Measurements from ENCODE around the gene CHST8. TPM values are rescaled to one million over a fixed set of nuclear protein-coding genes. Genes with fewer than 3 reads are reported as not detected.
"Not testable (repeated sequence)": the region's sequence is repeated elsewhere in the genome, so short reads cannot be mapped to it uniquely, and the experiment has no call there.

CHST8 gene
- total RNA-seq, 1 experiment from 2014 or later, result not detected

DNA sequence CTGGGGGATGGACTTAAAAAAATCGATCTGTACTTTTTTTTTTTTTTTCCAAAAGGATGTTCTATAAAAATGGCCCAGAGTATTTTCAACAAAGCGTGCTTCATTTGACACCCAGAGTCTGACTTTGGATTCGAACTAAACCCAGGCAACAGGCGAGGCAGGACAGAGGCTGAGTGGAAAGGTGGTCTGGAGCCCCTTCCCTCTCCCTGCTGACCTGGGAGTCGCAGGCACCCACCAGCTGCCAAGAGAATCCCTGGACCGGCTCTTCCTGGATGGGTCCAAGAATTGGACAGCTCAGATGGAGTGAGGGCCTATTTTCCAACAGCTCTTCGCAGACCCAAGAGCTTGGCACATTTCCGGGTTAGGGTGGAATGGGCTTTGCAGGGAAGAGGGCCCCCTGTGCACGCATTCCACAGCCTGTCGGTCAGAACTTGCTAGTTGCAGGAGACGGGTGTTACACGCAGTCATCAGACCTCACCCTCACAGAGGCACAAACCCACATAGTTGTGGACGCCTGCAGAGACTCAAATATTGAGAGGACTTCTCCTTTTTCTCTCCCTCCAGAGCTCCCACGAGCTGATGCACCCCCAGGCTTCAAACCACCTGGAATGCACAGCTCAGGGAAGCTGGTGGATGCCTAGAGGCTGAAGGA lies 190.1 kb downstream of the CHST8 start:
- DNase-seq (ENCODE audit: low spot score), result no peak

DNA sequence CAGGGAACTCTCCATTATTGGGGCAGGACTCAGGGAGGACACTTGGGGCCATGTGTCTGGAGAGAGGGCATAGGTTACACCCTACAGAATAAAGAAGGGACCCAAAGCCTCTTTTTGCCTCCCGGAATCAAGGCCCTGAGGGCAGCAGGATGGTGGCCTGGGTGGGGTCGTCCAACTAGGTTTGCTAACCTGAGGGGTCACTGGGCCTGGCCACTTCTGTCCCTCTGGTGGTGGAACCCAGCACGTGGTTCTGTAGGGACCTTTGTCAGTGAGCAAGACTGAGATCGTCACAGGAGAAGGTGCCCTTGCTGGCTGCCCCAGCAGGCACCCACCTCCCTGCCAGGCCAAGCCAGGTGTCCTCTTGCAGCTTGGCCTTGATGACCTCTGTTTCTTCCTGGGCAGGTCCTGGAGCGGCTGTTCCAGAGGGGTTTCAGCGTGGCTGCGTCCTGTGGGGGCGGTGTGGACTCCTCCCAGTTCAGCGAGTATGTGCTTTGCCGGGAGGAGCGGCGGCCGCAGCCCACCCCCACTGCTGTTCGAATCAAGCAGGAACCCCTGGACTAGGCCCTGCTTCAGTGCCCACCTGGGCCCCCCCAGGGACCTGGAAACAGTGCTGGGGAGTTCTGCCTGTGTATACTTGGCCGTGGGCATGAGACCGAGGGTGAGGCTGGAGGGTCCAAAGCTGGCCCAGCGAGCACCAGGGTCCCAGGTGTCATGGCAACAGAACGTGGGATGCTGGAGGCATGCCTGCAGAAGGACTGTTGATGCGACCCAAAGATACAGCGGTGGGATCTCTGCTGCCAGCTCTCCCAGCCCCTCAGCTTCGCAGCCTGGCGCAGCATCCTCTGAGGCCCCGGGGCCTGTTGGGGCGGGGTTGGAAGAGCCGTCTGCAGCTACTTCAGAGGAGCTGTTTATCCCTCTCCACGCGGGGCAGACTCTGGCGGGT lies 190.9 kb downstream of the CHST8 start:
- no peak for DNase-seq (ENCODE audit: low spot score)

DNA sequence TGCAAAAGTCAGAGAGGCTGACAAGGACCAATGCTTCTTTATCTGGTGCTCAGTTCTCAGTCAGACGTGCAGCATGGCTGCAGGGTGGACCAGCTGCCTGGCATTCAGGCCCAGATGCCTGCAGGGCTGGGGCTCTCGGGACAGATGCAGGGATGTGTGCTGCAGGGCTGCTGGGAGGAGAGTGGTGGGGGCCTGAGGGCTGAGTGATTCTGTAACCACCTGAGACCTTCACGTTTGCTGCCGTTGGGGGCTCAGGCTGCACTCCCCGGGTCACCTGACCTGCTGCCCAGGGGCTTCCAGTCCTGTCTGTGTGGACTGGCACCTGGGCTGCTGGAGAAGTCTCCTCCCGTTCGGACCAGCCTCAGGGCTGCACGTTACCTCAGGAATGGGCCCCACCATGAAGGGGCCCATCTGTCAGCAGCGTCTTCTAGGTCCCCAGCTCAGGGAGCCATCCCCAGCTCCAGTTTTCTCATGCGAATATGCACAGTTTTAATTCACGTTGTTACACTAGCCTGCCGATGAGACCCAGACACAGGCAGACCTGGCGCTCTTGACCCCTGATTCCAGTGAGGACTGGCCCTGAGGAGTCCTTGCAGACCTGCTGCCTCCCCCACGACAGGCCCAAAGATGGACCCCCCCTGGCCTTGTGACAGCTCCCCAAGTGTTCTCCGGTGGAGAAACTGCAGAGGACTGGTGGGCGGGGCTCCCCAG lies 191.8 kb downstream of the CHST8 start:
- DNase-seq (ENCODE audit: low spot score), result no peak

DNA sequence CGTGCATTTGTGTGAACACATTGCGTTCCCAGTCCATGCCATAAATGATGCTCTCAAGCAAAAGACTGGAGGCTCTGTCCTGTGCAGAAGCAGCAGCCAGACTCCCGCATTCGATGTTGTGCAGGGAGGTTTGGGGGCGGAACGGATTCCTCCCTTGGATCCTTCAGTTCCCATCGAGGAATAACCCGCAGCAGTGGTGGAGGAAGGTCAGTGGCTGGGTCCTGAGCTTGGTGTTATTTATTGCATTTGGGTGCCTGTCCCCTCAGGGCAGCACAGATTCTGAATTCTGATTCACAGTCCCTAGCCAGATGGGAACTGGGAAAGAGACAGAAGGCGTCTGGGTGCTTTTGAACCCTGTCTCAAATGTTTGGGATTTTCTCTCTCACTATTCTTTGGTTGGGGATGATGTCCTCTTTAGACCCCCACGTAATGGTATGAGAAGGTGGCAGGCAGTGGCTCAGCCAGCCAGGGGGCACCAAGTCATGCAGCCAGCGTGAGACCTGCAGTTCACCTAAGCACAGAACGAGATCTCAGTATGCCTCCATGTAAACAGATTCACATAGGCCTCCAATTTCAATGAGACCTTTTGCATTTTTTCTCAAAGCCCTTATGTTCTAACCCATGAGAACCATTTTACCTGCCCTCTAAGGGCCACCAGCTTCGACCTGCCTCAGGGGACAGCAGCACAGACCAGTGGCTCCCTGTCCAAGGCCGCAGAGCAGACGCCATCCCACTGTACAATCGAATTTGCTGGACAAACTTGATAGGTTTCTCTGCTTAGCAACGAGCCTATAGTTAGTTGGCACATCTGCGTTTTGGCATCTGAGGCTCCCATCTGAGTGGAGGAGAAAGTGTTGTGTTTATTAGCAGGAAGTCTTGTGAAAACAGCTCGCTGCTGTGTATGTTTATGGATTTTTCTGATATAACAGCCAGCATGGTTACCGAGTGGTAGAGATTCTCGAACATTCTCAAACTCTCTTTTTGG lies 192.7 kb downstream of the CHST8 start:
- no peak for DNase-seq (ENCODE audit: low spot score)

DNA sequence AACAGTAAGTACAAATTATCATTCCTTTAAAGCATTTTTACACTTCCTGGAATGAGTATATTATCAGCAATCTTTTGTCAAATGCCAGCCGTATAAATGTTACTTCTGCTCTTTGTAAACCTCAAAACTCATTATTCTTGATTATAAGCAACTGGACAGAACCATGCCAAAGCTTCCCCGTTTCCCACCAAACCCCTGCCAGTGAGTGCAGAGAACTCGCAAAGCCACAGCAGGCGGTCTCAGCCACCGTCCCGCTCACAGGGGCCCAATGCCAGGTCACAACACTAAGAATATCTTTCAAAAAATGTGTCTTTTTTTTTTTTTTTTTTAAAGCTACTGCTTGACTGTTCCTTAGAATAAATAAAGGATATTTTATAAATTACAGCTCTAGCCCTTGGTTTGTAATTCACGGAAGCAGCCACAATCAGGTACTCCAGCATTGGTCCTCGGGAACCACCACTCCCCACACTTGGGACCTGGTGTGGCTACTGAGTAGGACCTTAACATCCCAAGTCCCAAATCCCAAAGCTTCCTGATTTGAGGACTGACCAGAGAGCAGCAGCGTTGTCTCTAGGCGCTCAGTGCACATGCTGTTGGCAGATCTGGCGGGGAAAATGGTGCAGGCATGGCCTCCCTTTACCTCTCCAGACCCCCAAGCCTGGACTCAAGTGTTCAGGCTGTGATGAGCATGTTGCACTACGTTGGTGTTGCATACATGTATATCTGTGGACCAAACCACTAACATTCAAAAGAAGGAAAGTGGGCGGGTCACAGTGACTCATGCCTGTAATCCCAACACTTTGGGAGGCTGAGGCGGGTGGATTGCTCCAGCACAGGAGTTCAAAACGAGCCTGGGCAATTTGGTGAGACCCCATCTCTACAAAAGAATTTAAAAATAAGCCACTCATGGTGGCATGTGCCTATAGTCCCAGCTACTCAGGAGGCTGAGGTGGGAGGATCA lies 193.9 kb downstream of the CHST8 start:
- no peak for DNase-seq (ENCODE audit: low spot score)

DNA sequence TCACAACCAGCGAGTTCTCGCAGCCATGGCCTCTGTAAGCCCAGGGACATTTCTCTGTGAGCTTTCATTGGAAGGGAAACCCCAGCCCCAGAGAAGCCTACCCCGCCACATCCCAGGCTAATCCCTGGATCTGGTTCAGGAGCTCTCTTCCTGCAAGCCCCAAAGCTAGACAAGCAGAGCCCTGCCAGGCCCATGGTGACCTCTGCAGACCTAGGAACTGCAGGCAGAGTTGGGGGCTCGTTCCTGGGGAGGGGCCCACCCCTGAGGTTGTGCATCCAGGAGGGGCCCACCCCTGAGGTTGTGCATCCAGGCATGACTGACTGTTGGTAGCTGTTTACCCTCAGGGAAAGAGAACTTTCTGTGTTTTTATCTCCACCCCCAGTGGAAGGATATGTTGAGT lies 196.7 kb downstream of the CHST8 start:
- no peak for DNase-seq (ENCODE audit: low spot score)

DNA sequence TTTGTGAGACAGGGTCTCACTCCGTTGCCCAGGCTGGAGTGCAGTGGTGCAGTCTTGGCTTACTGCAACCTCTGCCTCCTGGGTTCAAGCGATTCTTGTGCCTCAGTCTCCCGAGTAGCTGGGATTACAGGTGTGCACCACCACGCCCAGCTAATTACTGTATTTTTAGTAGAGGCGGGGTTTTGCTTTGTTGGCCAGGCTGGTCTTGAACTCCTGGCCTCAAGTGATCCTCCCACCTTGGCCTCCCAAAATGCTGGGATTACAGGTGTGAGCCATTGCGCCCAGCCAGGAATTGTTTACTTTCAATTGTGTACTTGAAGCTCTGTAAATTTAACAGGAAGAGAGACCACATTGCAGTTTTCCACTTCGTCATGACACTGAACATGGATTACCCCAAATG lies 197.3 kb downstream of the CHST8 start:
- not testable (repeated sequence) for DNase-seq (ENCODE audit: low spot score)

DNA sequence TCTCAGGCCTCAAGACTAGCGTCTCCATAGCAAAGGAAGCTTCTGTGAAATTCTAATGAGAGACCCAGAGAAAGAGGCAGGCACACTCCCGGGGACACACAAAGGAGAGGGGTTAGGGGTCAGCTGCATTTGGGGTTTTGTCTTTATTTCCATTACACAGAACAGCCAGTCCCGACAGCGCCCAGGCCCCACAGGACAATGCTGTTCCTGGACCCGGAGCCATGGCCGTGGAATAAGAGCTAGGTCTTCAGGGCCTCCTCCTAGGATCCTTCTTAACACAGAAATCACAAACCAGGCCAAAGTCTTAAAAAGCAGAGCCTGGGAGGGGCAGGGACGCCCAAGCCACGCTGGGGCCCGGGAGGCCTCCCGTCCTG lies 197.7 kb downstream of the CHST8 start:
- no peak for DNase-seq (ENCODE audit: low spot score)

DNA sequence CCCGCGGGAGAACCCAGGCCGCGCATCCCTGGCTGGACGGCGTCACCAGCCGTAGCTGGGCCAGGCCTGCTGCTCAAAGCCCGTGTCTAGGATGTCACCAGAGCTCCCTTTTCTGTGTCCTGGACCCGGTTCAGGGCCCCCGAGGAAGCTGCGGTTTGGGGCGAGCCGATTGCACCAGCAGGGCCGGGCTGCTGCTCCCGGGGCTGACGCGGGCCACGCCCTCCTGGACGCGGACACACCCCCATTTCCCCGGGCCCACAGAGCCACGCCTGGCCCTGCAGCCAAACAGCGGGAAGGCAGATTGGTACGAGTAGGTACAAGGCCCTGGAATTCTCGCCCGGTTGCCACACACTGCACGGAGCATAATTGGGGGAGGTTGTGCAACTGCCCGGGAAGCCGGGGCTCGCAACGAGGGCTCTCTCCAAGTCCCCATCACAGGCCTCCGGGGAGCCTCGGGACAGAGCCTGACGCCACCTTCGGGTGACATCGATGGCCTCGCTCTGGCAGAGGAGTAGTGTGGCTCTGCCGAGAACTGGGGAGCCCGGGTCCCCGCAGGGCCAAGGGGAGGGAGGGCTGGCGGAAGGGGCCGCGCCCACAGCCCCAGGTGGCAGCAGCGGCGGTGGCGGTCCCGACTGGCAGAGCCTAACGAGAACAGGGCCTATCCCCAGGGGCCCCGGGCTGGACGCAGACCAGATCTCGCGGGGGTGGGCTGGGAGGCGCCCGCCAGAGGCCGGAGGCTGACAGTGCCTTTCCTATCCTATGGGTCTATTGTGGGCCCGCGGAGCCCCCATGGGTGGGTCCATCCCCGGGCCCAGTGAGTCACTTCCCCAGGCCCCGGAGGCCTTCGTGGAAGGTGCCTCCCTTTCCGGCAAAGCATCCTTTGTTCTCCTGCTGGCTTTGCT lies 198.4 kb downstream of the CHST8 start:
- peak; percentile 14 for DNase-seq (ENCODE audit: low spot score)

DNA sequence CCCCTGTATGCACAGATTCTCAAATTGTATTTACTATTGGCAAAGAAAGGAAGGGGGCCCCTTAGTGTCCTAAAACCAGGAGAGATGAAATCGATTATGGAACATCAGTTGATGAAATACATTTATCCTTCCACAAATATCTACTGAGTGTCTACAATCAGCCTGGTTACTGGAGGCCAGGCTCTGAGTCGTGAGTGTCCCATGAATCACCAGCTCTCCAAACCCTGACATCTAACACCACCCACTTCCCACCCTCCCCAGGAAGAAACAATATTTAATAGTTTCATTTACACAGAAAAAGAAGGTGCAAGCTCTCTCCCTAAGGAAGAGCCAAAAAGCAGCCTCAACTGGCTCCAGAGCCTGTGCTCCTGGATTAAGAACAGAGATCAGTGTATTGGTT lies 200.1 kb downstream of the CHST8 start:
- DNase-seq (ENCODE audit: low spot score), result no peak

Other genes with a start within 250 kb of the CHST8 start
- gene CEBPG, start 248.2 kb upstream of the CHST8 start, total RNA-seq (2014; rRNA removed; shearing (Covaris generic)), result 31.6 and 33.1 TPM in 2 replicates
- gene PEPD, start 100.2 kb upstream of the CHST8 start, total RNA-seq (2014; rRNA removed; shearing (Covaris generic)), result 72.3 and 84.1 TPM in 2 replicates
- 4.6 and 7.8 TPM in 2 replicates for gene KCTD15, start 174.9 kb downstream of the CHST8 start, total RNA-seq (2014; rRNA removed; shearing (Covaris generic))